Measurements from ENCODE around the gene WDR59. TPM values are rescaled to one million over a fixed set of nuclear protein-coding genes. Genes with fewer than 3 reads are reported as not detected.

The WDR59 gene
- total and polyA plus RNA-seq, 2 donors (not counting 1 experiment from before 2014, with no cell fraction given) = 52.6 to 127 TPM

- H3K9ac ChIP-seq (ENCODE audit: low read length) = no peak overlapping the region
- TF ChIP-seq, protein P1, sequence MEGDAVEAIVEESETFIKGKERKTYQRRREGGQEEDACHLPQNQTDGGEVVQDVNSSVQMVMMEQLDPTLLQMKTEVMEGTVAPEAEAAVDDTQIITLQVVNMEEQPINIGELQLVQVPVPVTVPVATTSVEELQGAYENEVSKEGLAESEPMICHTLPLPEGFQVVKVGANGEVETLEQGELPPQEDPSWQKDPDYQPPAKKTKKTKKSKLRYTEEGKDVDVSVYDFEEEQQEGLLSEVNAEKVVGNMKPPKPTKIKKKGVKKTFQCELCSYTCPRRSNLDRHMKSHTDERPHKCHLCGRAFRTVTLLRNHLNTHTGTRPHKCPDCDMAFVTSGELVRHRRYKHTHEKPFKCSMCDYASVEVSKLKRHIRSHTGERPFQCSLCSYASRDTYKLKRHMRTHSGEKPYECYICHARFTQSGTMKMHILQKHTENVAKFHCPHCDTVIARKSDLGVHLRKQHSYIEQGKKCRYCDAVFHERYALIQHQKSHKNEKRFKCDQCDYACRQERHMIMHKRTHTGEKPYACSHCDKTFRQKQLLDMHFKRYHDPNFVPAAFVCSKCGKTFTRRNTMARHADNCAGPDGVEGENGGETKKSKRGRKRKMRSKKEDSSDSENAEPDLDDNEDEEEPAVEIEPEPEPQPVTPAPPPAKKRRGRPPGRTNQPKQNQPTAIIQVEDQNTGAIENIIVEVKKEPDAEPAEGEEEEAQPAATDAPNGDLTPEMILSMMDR (IDR thresholded peaks at IDR 0.05) = no peak
- no peak for TF ChIP-seq EZH2 (IDR thresholded peaks at IDR 0.05; ENCODE audit: borderline replicate concordance, insufficient read depth, low read depth, low read length, poor library complexity, severe bottlenecking)
- H3K9me3 Mint-ChIP-seq (ENCODE audit: insufficient read depth) = no peaks in the 10 kb centered on the region
- WGBS (ENCODE audit: insufficient coverage) = 76% methylated on average over 2 of the region's 11 CpGs
- no peak overlapping the region for H2AFZ ChIP-seq (ENCODE audit: insufficient read depth, low read depth, low read length, poor library complexity, severe bottlenecking)
- no peak for ATAC-seq (ENCODE audit: low read depth)
- H3K4me1 Mint-ChIP-seq = no peaks in the 10 kb centered on the region
- no peak overlapping the region for H3K4me3 Mint-ChIP-seq
- no peaks in the 10 kb centered on the region for H3K27me3 ChIP-seq (replicated peaks in 1 of 4; ENCODE audit: control extremely low read depth in 1 of 4, control insufficient read depth in 3 of 4, insufficient read depth in 4 of 4, low read length in 3 of 4)
- ChIA-PET POLR2A (no interaction called here), CTCF (interaction anchor here (0.6 kb wide), 1 partner anchor 870 kb away, joined by 3 read pairs; no protein-coding TSS in a partner anchor)
- intact Hi-C loops (cut with micrococcal nuclease) = no loop called here
- no peaks in the 10 kb centered on the region for H3K9me3 ChIP-seq (ENCODE audit: control extremely low read depth in 1 of 3, control insufficient read depth in 2 of 3, insufficient read depth in 1 of 3, low read length in 2 of 3)
- H4K20me1 ChIP-seq (ENCODE audit: control insufficient read depth, insufficient read depth, low read length, poor library complexity, severe bottlenecking) = no peaks in the 10 kb centered on the region
- H3K4me2 ChIP-seq (replicated peaks; ENCODE audit: low read depth, low read length, poor library complexity, severe bottlenecking) = no peak overlapping the region
- no peak for DNase-seq
- H3K36me3 ChIP-seq (replicated peaks in 1 of 2; ENCODE audit: control extremely low read depth in 1 of 2, control insufficient read depth in 1 of 2, extremely low read depth in 1 of 2, insufficient read depth in 2 of 2, low read length in 1 of 2) = peaks cover 0 to 52% of the 10 kb centered on the region in 2 experiments
- H3K79me2 ChIP-seq (ENCODE audit: control insufficient read depth, insufficient read depth, low read length) = no peaks in the 10 kb centered on the region
- H3K27me3 Mint-ChIP-seq = no peaks in the 10 kb centered on the region
- H3K27ac Mint-ChIP-seq = no peak overlapping the region
- no peaks in the 10 kb centered on the region for H3K4me1 ChIP-seq (ENCODE audit: control insufficient read depth in 2 of 2, insufficient read depth in 2 of 2, low read length in 2 of 2)
- H3K4me3 ChIP-seq (ENCODE audit: control extremely low read depth in 1 of 5, extremely low read depth in 1 of 5, insufficient read depth in 1 of 5, low read depth in 2 of 5, low read length in 4 of 5) = no peak overlapping the region
- no peak overlapping the region for H3K27ac ChIP-seq (ENCODE audit: low read length in 2 of 2)
Observed at GRCh38 chr16:74922150-74923138, 62.5 kb downstream of the WDR59 start.

- POLR2A ChIA-PET = no interaction called here
- DNase-seq = no peak
- H3K4me1 ChIP-seq (ENCODE audit: control insufficient read depth in 2 of 2, insufficient read depth in 2 of 2, low read length in 2 of 2) = no peaks in the 10 kb centered on the region
- intact Hi-C loops (cut with micrococcal nuclease) = no loop called here
- peaks cover 0 to 63% of the 10 kb centered on the region in 2 experiments for H3K36me3 ChIP-seq (replicated peaks in 1 of 2; ENCODE audit: control extremely low read depth in 1 of 2, control insufficient read depth in 1 of 2, extremely low read depth in 1 of 2, insufficient read depth in 2 of 2, low read length in 1 of 2)
- no peak overlapping the region for H3K4me2 ChIP-seq (replicated peaks; ENCODE audit: low read depth, low read length, poor library complexity, severe bottlenecking)
- 100% methylated on average over 2 of the region's 3 CpGs for WGBS (ENCODE audit: insufficient coverage)
- no peak for ATAC-seq (ENCODE audit: low read depth)
- CTCF ChIA-PET = no interaction called here
- Mint-ChIP-seq H3K4me1 (no peaks in the 10 kb centered on the region), H3K27me3 (no peaks in the 10 kb centered on the region), H3K27ac (no peak overlapping the region), H3K9me3 (ENCODE audit: insufficient read depth) (no peaks in the 10 kb centered on the region), H3K4me3 (no peak overlapping the region)
- H3K27me3 ChIP-seq (replicated peaks in 1 of 4; ENCODE audit: control extremely low read depth in 1 of 4, control insufficient read depth in 3 of 4, insufficient read depth in 4 of 4, low read length in 3 of 4) = no peaks in the 10 kb centered on the region
- H3K4me3 ChIP-seq (ENCODE audit: control extremely low read depth in 1 of 5, extremely low read depth in 1 of 5, insufficient read depth in 1 of 5, low read depth in 2 of 5, low read length in 4 of 5) = no peak overlapping the region
- H3K9me3 ChIP-seq (ENCODE audit: control extremely low read depth in 1 of 3, control insufficient read depth in 2 of 3, insufficient read depth in 1 of 3, low read length in 2 of 3) = peaks cover 0 to 1% (median 0%) of the 10 kb centered on the region in 3 donors
- H3K27ac ChIP-seq (ENCODE audit: low read length in 2 of 2) = no peak overlapping the region
- H3K9ac ChIP-seq (ENCODE audit: low read length) = no peak overlapping the region
- H2AFZ ChIP-seq (ENCODE audit: insufficient read depth, low read depth, low read length, poor library complexity, severe bottlenecking) = no peak overlapping the region
- TF ChIP-seq EZH2 (IDR thresholded peaks at IDR 0.05; ENCODE audit: borderline replicate concordance, insufficient read depth, low read depth, low read length, poor library complexity, severe bottlenecking) = no peak
- TF ChIP-seq, protein P1 (IDR thresholded peaks at IDR 0.05) = no peak
- no peaks in the 10 kb centered on the region for H3K79me2 ChIP-seq (ENCODE audit: control insufficient read depth, insufficient read depth, low read length)
- H4K20me1 ChIP-seq (ENCODE audit: control insufficient read depth, insufficient read depth, low read length, poor library complexity, severe bottlenecking) = no peaks in the 10 kb centered on the region
Observed at GRCh38 chr16:74921051-74921450, 63.9 kb downstream of the WDR59 start.
